ENCODE results near the gene BCAR1. TPM values are rescaled to one million over a fixed set of nuclear protein-coding genes. Genes with fewer than 3 reads are reported as not detected.
A peak's percentile ranks its signal among the peaks of the same experiment; 100 is the strongest.

Gene BCAR1
- total RNA-seq, 4 donors from 2014 or later, result 51.1 to 89.9 (median 71.3) TPM

GRCh38 chr16:75257886-75258806 lies 6.7 kb upstream of the BCAR1 start:
- Histone ChIP-seq H3K4me3 (replicated peaks in 1 of 3) (no peak overlapping the region), H3K27ac (peak overlapping the region; percentile 21 to 81 (median 41)), H3K4me1 (peaks cover 56 to 82% of the 10 kb centered on the region in 2 donors), H3K36me3 (no peaks in the 10 kb centered on the region), H3K9me3 (no peaks in the 10 kb centered on the region), H3K27me3 (no peaks in the 10 kb centered on the region)
- TF ChIP-seq, protein P1, sequence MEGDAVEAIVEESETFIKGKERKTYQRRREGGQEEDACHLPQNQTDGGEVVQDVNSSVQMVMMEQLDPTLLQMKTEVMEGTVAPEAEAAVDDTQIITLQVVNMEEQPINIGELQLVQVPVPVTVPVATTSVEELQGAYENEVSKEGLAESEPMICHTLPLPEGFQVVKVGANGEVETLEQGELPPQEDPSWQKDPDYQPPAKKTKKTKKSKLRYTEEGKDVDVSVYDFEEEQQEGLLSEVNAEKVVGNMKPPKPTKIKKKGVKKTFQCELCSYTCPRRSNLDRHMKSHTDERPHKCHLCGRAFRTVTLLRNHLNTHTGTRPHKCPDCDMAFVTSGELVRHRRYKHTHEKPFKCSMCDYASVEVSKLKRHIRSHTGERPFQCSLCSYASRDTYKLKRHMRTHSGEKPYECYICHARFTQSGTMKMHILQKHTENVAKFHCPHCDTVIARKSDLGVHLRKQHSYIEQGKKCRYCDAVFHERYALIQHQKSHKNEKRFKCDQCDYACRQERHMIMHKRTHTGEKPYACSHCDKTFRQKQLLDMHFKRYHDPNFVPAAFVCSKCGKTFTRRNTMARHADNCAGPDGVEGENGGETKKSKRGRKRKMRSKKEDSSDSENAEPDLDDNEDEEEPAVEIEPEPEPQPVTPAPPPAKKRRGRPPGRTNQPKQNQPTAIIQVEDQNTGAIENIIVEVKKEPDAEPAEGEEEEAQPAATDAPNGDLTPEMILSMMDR (IDR thresholded peaks at IDR 0.05), result no peak
- no peak for TF ChIP-seq POLR2A (IDR thresholded peaks at IDR 0.05)
- DNase-seq, result no peak
- intact Hi-C loops (cut with DNase I), result no loop called here
- WGBS, 2 donors, result 68% methylated on average over 21 of the region's 21 CpGs

DNA sequence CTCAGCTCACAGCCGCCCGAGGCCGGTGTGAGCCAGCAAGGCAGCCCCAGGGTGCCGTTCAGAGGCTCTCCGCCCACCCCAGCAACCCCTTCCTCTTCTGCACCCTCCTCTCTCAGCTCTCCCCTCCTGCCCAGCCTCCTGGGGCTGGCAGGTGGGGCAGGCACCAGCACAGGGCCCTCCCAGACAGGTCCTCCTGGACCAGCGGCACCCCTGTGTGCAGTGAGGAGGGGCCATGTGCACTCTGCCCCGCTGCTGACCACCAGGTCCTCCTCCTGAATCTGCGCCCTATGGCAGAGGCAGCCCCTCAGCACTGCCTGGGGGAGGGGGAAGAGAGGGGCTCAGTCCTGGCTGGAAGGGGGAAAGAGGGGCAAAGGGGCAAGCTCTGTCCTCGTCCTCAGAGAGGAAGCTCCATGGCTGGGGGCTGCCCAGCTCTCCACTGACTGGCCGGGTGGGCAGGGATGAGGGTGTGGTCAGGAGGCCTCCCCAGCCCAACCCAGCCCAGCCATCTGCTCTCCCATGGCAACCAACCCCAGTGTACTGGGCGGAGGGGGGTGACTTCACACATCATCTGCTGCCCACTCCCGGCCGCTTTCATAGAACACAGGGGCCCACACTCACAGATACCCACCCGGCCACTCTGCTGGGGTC lies 5.4 kb upstream of the BCAR1 start:
- no peaks in the 10 kb centered on the region for H3K9me3 ChIP-seq
- H3K4me3 ChIP-seq (replicated peaks in 1 of 3), result no peak overlapping the region
- intact Hi-C loops (cut with DNase I), result no loop called here
- no peaks in the 10 kb centered on the region for H3K27me3 ChIP-seq
- 35 to 54% methylated on average over 4 to 13 of the region's 14 CpGs for WGBS, 2 donors
- no peaks in the 10 kb centered on the region for H3K36me3 ChIP-seq
- H3K4me1 ChIP-seq, result peaks cover 57 to 82% of the 10 kb centered on the region in 2 donors
- peak in 1 of 2 donors; percentile 38 for DNase-seq
- TF ChIP-seq, protein P1 (IDR thresholded peaks at IDR 0.05), result no peak
- TF ChIP-seq POLR2A (IDR thresholded peaks at IDR 0.05), result no peak
- peak overlapping the region; percentile 78 to 85 (median 83) for H3K27ac ChIP-seq

DNA sequence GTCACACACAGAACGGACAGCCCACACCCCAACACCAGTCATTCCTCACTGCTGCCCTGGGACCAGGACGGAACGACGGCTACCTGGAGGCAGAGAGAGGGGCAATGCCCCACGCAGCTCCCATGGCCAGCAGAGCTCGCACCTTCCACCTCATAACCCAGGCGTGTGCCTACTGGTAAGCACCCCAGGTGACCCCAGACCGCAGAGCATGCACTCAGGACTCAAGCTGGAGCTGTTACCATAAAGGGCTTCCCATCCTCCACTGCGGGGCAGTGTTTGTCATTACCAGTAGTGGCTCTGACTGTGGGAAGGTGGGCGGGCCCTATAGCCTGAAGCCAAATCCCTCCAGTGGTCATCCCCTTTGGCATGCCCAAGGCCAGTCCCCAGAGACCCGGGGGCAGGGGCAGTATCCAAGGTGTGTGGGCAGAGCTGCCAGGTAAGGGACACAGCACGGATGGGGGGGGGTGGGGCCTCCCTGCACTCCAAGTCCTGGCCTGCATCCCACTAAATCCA lies 4.7 kb upstream of the BCAR1 start:
- 57 to 64% methylated on average over 7 to 11 of the region's 12 CpGs for WGBS, 2 donors
- no peaks in the 10 kb centered on the region for H3K27me3 ChIP-seq
- H3K4me3 ChIP-seq (replicated peaks in 1 of 3), result no peak overlapping the region
- H3K9me3 ChIP-seq, result no peaks in the 10 kb centered on the region
- intact Hi-C loops (cut with DNase I), result no loop called here
- no peaks in the 10 kb centered on the region for H3K36me3 ChIP-seq
- TF ChIP-seq, protein P1 (IDR thresholded peaks at IDR 0.05), result no peak
- TF ChIP-seq POLR2A (IDR thresholded peaks at IDR 0.05), result no peak
- peak; percentile 76 to 80 for DNase-seq
- H3K4me1 ChIP-seq, result peaks cover 58 to 78% of the 10 kb centered on the region in 2 donors
- peak overlapping the region; percentile 78 to 85 (median 83) for H3K27ac ChIP-seq

DNA sequence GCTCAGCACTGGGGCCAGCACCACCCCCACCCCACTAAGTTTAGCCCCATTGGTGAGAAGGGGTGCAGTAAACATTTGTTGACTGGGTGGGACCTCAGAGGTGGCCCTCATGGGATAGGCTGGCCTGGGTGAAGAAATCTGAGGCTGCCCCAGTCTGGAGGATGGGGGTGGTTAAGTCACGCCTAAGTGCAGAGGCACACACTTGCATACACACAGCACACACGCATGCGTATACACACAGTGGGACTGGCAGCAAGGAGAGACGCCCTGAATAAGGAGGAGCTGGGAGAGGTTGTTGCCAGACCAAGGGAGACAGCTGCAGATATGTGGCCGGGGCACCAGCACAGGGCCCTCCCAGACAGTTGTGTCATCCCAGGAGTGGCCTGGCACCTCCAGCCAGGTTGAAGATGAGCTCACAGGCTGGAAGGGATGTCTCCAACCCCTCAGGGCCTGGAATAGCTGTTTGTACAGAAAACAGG lies 3.0 kb upstream of the BCAR1 start:
- no peak overlapping the region for H3K4me3 ChIP-seq (replicated peaks in 1 of 3)
- H3K27me3 ChIP-seq, result no peaks in the 10 kb centered on the region
- peaks cover 72 to 86% of the 10 kb centered on the region in 2 donors for H3K4me1 ChIP-seq
- H3K36me3 ChIP-seq, result no peaks in the 10 kb centered on the region
- H3K27ac ChIP-seq, result peak overlapping the region; percentile 22 to 78 (median 66)
- WGBS, 2 donors, result 87% methylated on average over 3 to 4 of the region's 5 CpGs
- no peaks in the 10 kb centered on the region for H3K9me3 ChIP-seq
- peak in 1 of 2 donors; percentile 3 for DNase-seq
- no peak for TF ChIP-seq POLR2A (IDR thresholded peaks at IDR 0.05)
- TF ChIP-seq, protein P1 (IDR thresholded peaks at IDR 0.05), result no peak
- intact Hi-C loops (cut with DNase I), result no loop called here
